ENCODE data around the gene MRPL57.

Gene MRPL57

GRCh38 chr13:21171420-21171819 is 5.0 kb upstream of the MRPL57 start:
- TF ChIP-seq POLR2AphosphoS5 (IDR thresholded peaks at IDR 0.05; ENCODE audit: low read depth, low read length) = no peak
- no peak for TF ChIP-seq REST (IDR thresholded peaks at IDR 0.05; ENCODE audit: insufficient read depth in 1 of 2, low read depth in 2 of 2, low read length in 2 of 2)
- no peak for TF ChIP-seq FOXP2 (optimal IDR thresholded peaks at IDR 0.05; ENCODE audit: borderline replicate concordance, extremely low read depth, extremely low read length, insufficient read depth)
- TF ChIP-seq SIN3A (IDR thresholded peaks at IDR 0.05; ENCODE audit: borderline replicate concordance, insufficient read depth, low read length) = no peak
- no peak for TF ChIP-seq TAF1 (IDR thresholded peaks at IDR 0.05; ENCODE audit: borderline replicate concordance, insufficient read depth, low read length)

GRCh38 chr13:21175656-21176214 is 723 bp upstream of the MRPL57 start:
- no peak for TF ChIP-seq POLR2AphosphoS5 (IDR thresholded peaks at IDR 0.05; ENCODE audit: low read depth, low read length)
- TF ChIP-seq REST (IDR thresholded peaks at IDR 0.05; ENCODE audit: insufficient read depth in 1 of 2, low read depth in 2 of 2, low read length in 2 of 2) = no peak
- no peak for TF ChIP-seq TAF1 (IDR thresholded peaks at IDR 0.05; ENCODE audit: borderline replicate concordance, insufficient read depth, low read length)
- TF ChIP-seq FOXP2 (optimal IDR thresholded peaks at IDR 0.05; ENCODE audit: borderline replicate concordance, extremely low read depth, extremely low read length, insufficient read depth) = no peak
- TF ChIP-seq SIN3A (IDR thresholded peaks at IDR 0.05; ENCODE audit: borderline replicate concordance, insufficient read depth, low read length) = no peak

- TF ChIP-seq FOXP2 (optimal IDR thresholded peaks at IDR 0.05; ENCODE audit: borderline replicate concordance, extremely low read depth, extremely low read length, insufficient read depth) (no peak), POLR2AphosphoS5 (IDR thresholded peaks at IDR 0.05; ENCODE audit: low read depth, low read length) (no peak), SIN3A (IDR thresholded peaks at IDR 0.05; ENCODE audit: borderline replicate concordance, insufficient read depth, low read length) (no peak), REST (IDR thresholded peaks at IDR 0.05; ENCODE audit: insufficient read depth in 1 of 2, low read depth in 2 of 2, low read length in 2 of 2) (no peak), TAF1 (IDR thresholded peaks at IDR 0.05; ENCODE audit: borderline replicate concordance, insufficient read depth, low read length) (no peak)
Observed at GRCh38 chr13:21176982-21177284, 475 bp downstream of the MRPL57 start.

- TF ChIP-seq POLR2AphosphoS5 (IDR thresholded peaks at IDR 0.05; ENCODE audit: low read depth, low read length) = no peak
- TF ChIP-seq FOXP2 (optimal IDR thresholded peaks at IDR 0.05; ENCODE audit: borderline replicate concordance, extremely low read depth, extremely low read length, insufficient read depth) = no peak
- TF ChIP-seq SIN3A (IDR thresholded peaks at IDR 0.05; ENCODE audit: borderline replicate concordance, insufficient read depth, low read length) = no peak
- no peak for TF ChIP-seq REST (IDR thresholded peaks at IDR 0.05; ENCODE audit: insufficient read depth in 1 of 2, low read depth in 2 of 2, low read length in 2 of 2)
- no peak for TF ChIP-seq TAF1 (IDR thresholded peaks at IDR 0.05; ENCODE audit: borderline replicate concordance, insufficient read depth, low read length)
Observed at GRCh38 chr13:21181671-21182070, 5.2 kb downstream of the MRPL57 start.

Data from PFSK-1 (cell line).